ACHN (cell line): ENCODE measurements around the gene SPNS3.

Experiments used
- DNase-seq: peaks from one replicate; pipeline ENCODE4 v3.0.0-alpha.2; 2015
- in situ Hi-C: cut with HindIII; loops from 2 replicates; pipeline ENCODE4 v1.10.0; 2017; ENCODE audit warnings: low sequenced_read_pairs, low pct_ligation_motif_present, low pct_unique_long_range_greater_than_20kb

SPNS3 gene

DNA sequence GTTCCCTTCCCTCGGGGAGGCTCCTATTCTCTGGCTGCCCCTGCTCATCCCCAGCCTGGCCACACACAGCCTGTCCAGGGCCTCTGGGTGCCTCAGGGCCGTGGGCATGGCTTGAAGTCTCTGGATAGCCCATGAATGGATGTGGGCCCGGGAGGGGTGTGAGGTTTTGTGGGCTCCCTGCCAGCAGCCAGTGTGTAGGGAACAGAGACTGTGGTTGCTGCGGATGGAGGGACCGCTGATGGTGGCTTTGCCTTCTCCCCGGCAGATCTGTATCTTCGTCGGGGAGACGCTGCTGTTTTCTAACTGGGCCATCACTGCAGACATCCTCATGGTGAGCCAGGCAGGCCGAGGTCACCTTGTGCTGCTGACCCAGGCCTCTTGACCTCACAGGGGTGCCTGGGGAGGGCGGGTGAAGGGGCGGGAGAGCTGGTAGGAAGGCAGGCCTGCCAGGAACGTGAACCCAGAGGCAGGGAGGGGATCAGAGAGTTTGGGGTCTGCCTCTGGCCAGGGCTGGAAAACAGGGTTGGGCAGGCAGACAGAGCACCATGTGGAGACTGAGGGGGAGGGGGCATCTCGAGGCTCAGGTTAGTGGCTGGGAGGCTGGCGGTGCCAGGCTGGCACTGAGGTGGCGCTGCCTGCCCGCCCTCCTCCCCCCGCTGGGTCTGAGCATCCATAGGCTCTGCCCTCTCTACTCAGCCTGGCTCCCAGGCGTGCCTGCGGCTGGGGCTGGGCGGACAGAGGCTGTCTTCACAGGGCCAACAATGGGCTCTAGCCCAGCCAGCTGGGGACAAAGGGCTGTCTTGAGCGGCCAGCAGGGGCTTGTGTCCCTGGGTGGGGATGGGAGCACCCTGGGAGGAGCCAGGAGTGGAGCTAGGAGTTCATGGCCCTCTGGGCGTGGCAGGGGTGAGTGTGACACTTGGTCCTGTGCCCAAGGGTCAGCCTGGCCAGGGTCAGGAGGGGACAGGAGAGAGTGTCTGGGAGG is 100.1 kb downstream of the SPNS3 start:
- in situ Hi-C loops, result no loop called here
- DNase-seq, result no peak

DNA sequence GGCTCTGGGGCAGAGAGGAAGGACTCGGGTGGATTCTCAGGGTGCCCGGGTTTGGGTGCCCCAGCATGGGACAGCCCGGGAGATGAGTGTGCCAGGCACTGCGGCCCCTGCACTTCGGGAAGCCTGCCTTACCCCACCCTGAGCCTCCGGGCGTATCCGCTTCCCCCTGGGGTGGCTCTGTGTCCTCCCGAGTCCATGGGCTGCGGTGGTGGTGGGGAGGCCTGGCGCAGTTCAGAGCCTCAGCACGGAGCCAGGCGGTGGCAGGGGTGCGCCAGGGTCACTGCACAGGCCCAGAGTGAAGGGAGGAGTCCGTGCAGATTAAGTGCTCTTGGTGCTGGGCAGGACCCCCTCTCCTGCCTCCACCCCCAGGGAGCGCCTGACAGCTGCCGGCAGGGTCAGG is 100.8 kb downstream of the SPNS3 start:
- in situ Hi-C loops, result no loop called here
- DNase-seq, result no peak

DNA sequence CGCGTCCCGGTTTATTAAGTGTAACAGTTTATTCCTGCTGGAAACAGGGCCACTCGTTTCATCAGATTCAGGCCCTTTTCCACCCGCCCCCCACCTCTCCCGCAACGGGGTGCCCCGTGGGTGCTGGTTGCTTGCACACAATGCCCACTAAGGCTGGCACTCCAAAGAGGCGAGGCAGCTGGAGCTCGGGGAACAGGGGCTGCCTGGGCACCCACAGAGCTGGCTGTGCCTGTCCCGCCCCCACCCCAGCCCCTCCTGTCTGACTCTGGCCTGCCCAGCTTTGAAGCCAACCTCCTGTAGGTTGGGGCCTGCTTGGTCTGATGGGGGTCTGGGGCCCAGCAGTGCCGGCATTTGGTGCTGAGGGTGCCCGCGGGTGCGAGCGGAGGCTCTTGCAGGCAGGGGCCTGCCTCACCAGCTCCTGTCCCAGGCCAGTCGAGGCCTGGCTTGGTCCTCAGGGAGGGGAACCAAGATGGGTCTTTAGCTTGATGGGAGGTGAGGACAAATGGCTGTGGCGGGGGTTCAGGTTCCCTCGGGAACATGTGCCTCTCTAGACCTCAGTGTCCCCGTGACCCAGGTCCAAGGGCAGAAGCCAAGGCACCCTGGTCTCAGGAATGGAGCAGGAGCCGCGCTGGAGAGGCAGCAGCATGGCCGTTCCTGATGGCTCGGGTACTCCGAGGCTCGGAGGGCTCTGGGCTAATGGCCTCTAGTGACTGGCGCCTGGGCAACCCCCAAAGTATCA is 101.4 kb downstream of the SPNS3 start:
- in situ Hi-C loops, result no loop called here
- DNase-seq, result no peak

- in situ Hi-C loops, result no loop called here
- DNase-seq, result no peak
Observed at GRCh38 chr17:4535667-4536258, 102.0 kb downstream of the SPNS3 start.

DNA sequence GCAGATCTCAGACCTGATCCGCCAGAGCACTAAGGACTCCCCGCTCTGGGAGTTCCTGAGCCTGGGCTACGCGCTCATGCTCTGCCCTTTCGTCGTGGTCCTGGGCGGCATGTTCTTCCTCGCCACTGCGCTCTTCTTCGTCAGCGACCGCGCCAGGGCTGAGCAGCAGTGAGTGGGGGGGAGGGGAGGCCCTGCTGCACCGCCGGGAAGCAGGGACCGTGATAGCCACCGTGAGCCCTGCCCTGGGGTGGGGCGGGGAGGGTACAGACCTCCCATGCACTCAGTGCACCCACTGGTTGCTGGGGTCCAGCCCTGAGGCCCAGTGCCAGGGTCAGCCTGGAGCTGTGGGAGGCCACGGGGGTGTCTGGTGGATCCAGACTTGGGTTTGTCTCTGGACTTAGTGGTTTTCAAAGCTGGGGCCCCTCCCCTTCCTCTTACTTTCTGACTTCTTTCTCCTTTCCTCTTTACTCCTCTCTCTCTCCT is 102.6 kb downstream of the SPNS3 start:
- no peak for DNase-seq
- in situ Hi-C loops, result no loop called here

DNA sequence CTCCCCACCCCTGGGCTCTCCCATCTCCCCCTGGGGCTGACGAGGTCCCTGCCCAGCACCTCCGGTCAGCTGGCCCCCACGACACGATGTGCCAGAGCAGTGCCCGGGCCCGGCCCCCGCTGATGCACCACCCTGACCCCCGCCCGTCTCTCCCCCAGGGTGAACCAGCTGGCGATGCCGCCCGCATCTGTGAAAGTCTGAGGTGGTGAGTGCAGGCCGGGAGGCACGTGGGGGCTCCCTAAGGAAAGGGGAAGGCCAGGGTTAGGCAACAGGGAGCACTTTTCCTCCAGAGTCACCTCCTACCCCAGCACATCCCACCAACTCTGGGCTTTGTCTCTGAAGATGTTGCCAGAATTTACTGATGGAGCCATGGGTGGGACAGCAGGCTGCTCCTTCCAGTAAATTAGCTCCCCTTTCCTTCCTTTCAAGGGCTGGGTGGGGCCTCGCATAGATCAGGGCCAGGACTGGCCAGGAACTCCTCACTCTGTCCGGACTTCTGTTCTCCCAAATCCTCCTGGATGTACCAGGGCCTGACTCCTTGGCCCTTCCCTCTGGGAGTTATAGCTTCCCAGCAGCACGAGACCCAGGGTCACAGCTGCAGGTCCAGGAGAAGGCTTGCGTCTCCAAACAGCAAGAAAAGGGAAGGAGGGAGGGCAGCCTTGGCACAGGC is 103.1 kb downstream of the SPNS3 start:
- in situ Hi-C loops, result no loop called here
- DNase-seq, result no peak
